MM.1S (cell line): ENCODE data around the gene LMO7.

Source experiments
- CTCF ChIP-seq: fragments of 300-600 bp; sonication (generic); IDR thresholded peaks from 2 replicates; pipeline ENCODE4 v1.5.1; 2016; ENCODE audit warnings: antibody characterized with exemption, low read length, mixed read lengths
- EZH2 ChIP-seq: fragments of 300-600 bp; sonication (generic); optimal IDR thresholded peaks from 2 replicates; pipeline ENCODE3; 2017; ENCODE audit warnings: low read depth, mild to moderate bottlenecking, antibody characterized with exemption, low read length, mixed read lengths
- EZH2phosphoT487 ChIP-seq: fragments of 300-600 bp; sonication (generic); IDR thresholded peaks from 2 replicates; pipeline ENCODE4 v1.6.1; 2018; ENCODE audit warnings: antibody characterized with exemption, low read length

GRCh38 chr13:75861786-75862185 is 225.7 kb downstream of the LMO7 start:
- no peak for TF ChIP-seq CTCF
- TF ChIP-seq EZH2 = no peak
- TF ChIP-seq EZH2phosphoT487 = no peak
